Measurements from ENCODE around the gene TEKT3.

GRCh38 chr17:15371376-15372130 is 30.2 kb upstream of the TEKT3 start:
- TF ChIP-seq ZNF768 (tag by site-specific recombination; IDR thresholded peaks at IDR 0.05), result no peak
- TF ChIP-seq YY1 (tag by site-specific recombination; IDR thresholded peaks at IDR 0.05), result no peak
- TF ChIP-seq ZNF121 (tag by site-specific recombination; IDR thresholded peaks at IDR 0.05), result no peak
- TF ChIP-seq ZNF354C (tag by site-specific recombination; IDR thresholded peaks at IDR 0.05; ENCODE audit: borderline replicate concordance, low read depth), result no peak
